ENCODE results near the gene WDR45B. TPM values are rescaled to one million over a fixed set of nuclear protein-coding genes. Genes with fewer than 3 reads are reported as not detected.

Gene WDR45B
- total and polyA plus RNA-seq, 5 experiments from 2014 or later, result 22.5 to 75.0 (median 32.6) TPM

GRCh38 chr17:82649501-82650261 lies 1.4 kb upstream of the WDR45B start:
- Mint-ChIP-seq H3K9me3 (no peaks in the 10 kb centered on the region), H3K27ac (peak overlapping the region; percentile 53 to 87 (median 67)), H3K4me1 (peaks cover 6 to 27% (median 22%) of the 10 kb centered on the region in 4 donors), H3K27me3 (no peaks in the 10 kb centered on the region), H3K36me3 (peaks cover 0 to 11% (median 0%) of the 10 kb centered on the region in 3 donors), H3K4me3 (peak overlapping the region; percentile 41 to 87 (median 57))
- no peak for DNase-seq
- no peak for ATAC-seq
- POLR2A ChIA-PET, result interaction anchor here (0.8 kb wide), 1 partner anchor 32 kb away, joined by 3 read pairs; no protein-coding TSS in a partner anchor

GRCh38 chr17:82648742-82649331 lies 593 bp upstream of the WDR45B start:
- Mint-ChIP-seq H3K27me3 (no peaks in the 10 kb centered on the region), H3K27ac (peak overlapping the region in 6 of 10 donors; percentile 57 to 84 (median 70)), H3K36me3 (peaks cover 0 to 19% (median 1%) of the 10 kb centered on the region in 3 donors), H3K9me3 (no peaks in the 10 kb centered on the region), H3K4me1 (peaks cover 10 to 32% (median 28%) of the 10 kb centered on the region in 4 donors), H3K4me3 (peak overlapping the region in 7 of 10 donors; percentile 26 to 87 (median 50))
- DNase-seq (peak in 6 of 10 donors; percentile 29 to 74 (median 49)), ATAC-seq (peak; percentile 10 to 43)
- POLR2A ChIA-PET, result interaction anchor here (0.8 kb wide), 1 partner anchor 33 kb away, joined by 3 read pairs; no protein-coding TSS in a partner anchor

GRCh38 chr17:82647593-82648164 lies 565 bp downstream of the WDR45B start:
- H3K4me1 Mint-ChIP-seq, result peaks cover 11 to 38% (median 29%) of the 10 kb centered on the region in 4 donors
- POLR2A ChIA-PET, result interaction anchor here (1.0 to 1.3 kb wide), 2 partner anchors 93 to 229 kb away, joined by 3 read pairs; no protein-coding TSS in a partner anchor
- H3K4me3 Mint-ChIP-seq, result peak overlapping the region; percentile 77 to 92 (median 84)
- H3K9me3 Mint-ChIP-seq, result no peaks in the 10 kb centered on the region
- H3K27ac Mint-ChIP-seq, result peak overlapping the region in 9 of 10 donors; percentile 66 to 91 (median 80)
- peak; percentile 25 to 70 (median 50) for DNase-seq
- ATAC-seq, result peak; percentile 40 to 43
- no peaks in the 10 kb centered on the region for H3K27me3 Mint-ChIP-seq
- H3K36me3 Mint-ChIP-seq, result peaks cover 0 to 31% (median 11%) of the 10 kb centered on the region in 3 donors

GRCh38 chr17:82645516-82645915 lies 2.7 kb downstream of the WDR45B start:
- peaks cover 15 to 52% (median 35%) of the 10 kb centered on the region in 4 donors for H3K4me1 Mint-ChIP-seq
- peaks cover 0 to 51% (median 13%) of the 10 kb centered on the region in 3 donors for H3K36me3 Mint-ChIP-seq
- peak overlapping the region; percentile 19 to 92 (median 72) for H3K4me3 Mint-ChIP-seq
- no peaks in the 10 kb centered on the region for H3K27me3 Mint-ChIP-seq
- DNase-seq (no peak), ATAC-seq (no peak)
- POLR2A ChIA-PET, result interaction anchor here (0.6 to 0.7 kb wide), 2 partner anchors 105 to 233 kb away, joined by 3 read pairs; no protein-coding TSS in a partner anchor
- H3K27ac Mint-ChIP-seq, result peak overlapping the region in 4 of 10 donors; percentile 11 to 84 (median 30)
- H3K9me3 Mint-ChIP-seq, result no peaks in the 10 kb centered on the region

- DNase-seq (no peak), ATAC-seq (no peak)
- Mint-ChIP-seq H3K36me3 (peaks cover 0 to 65% (median 16%) of the 10 kb centered on the region in 3 donors), H3K27me3 (no peaks in the 10 kb centered on the region), H3K4me3 (peak overlapping the region in 1 of 10 donors; percentile 19), H3K4me1 (peaks cover 21 to 62% (median 39%) of the 10 kb centered on the region in 4 donors), H3K27ac (no peak overlapping the region), H3K9me3 (no peaks in the 10 kb centered on the region)
- POLR2A ChIA-PET, result no interaction called here
These were observed 4.1 kb downstream of the WDR45B start for GRCh38 chr17:82644148-82644547.

GRCh38 chr17:82642022-82642421 lies 6.2 kb downstream of the WDR45B start:
- ATAC-seq, result no peak
- peaks cover 22 to 80% (median 48%) of the 10 kb centered on the region in 4 donors for H3K4me1 Mint-ChIP-seq
- peak overlapping the region in 1 of 10 donors; percentile 14 for H3K4me3 Mint-ChIP-seq
- no peaks in the 10 kb centered on the region for H3K27me3 Mint-ChIP-seq
- DNase-seq, result no peak
- peak overlapping the region in 1 of 10 donors; percentile 81 for H3K27ac Mint-ChIP-seq
- peaks cover 6 to 78% (median 25%) of the 10 kb centered on the region in 3 donors for H3K36me3 Mint-ChIP-seq
- H3K9me3 Mint-ChIP-seq, result peaks cover 0 to under 1% (median 0%) of the 10 kb centered on the region in 9 donors
- POLR2A ChIA-PET, result no interaction called here

- H3K36me3 Mint-ChIP-seq, result peaks cover 11 to 79% (median 34%) of the 10 kb centered on the region in 3 donors
- H3K27ac Mint-ChIP-seq, result peak overlapping the region in 1 of 10 donors; percentile 63
- no peak for DNase-seq
These were observed 8.2 kb downstream of the WDR45B start for GRCh38 chr17:82640036-82640435.

GRCh38 chr17:82639628-82640027 lies 8.6 kb downstream of the WDR45B start:
- POLR2A ChIA-PET, result no interaction called here
- Mint-ChIP-seq H3K9me3 (peaks cover 0 to 8% (median 0%) of the 10 kb centered on the region in 9 donors), H3K27ac (peak overlapping the region in 2 of 10 donors; percentile 34 to 63), H3K4me1 (peaks cover 29 to 67% (median 41%) of the 10 kb centered on the region in 4 donors), H3K27me3 (no peaks in the 10 kb centered on the region), H3K36me3 (peaks cover 11 to 79% (median 34%) of the 10 kb centered on the region in 3 donors), H3K4me3 (peak overlapping the region in 1 of 10 donors; percentile 36)
- ATAC-seq (no peak), DNase-seq (no peak)

More at GRCh38 chr17:82640036-82640435, 8.2 kb downstream of the WDR45B start:
- Mint-ChIP-seq H3K4me1 (peaks cover 26 to 69% (median 39%) of the 10 kb centered on the region in 4 donors), H3K9me3 (peaks cover 0 to 8% (median 0%) of the 10 kb centered on the region in 9 donors), H3K4me3 (peak overlapping the region in 1 of 10 donors; percentile 36), H3K27me3 (no peaks in the 10 kb centered on the region)
- POLR2A ChIA-PET, result no interaction called here
- no peak for ATAC-seq

- H3K36me3 Mint-ChIP-seq, result peaks cover 11 to 77% (median 30%) of the 10 kb centered on the region in 3 donors
- H3K4me3 Mint-ChIP-seq, result no peak overlapping the region
- H3K27me3 Mint-ChIP-seq, result no peaks in the 10 kb centered on the region
- H3K4me1 Mint-ChIP-seq, result peaks cover 25 to 63% (median 40%) of the 10 kb centered on the region in 4 donors
- H3K27ac Mint-ChIP-seq, result peak overlapping the region in 1 of 10 donors; percentile 69
- ATAC-seq (no peak), DNase-seq (no peak)
- peaks cover 0 to 8% (median 0%) of the 10 kb centered on the region in 9 donors for H3K9me3 Mint-ChIP-seq
- POLR2A ChIA-PET, result no interaction called here
These were observed 10.0 kb downstream of the WDR45B start for GRCh38 chr17:82638183-82638773.

GRCh38 chr17:82636626-82637598 lies 11.3 kb downstream of the WDR45B start:
- ATAC-seq, result peak in 1 of 2 donors; percentile 36
- Mint-ChIP-seq H3K9me3 (peaks cover 0 to 8% (median 0%) of the 10 kb centered on the region in 9 donors), H3K27ac (peak overlapping the region in 3 of 10 donors; percentile 46 to 68 (median 52)), H3K4me1 (peaks cover 22 to 59% (median 37%) of the 10 kb centered on the region in 4 donors), H3K27me3 (no peaks in the 10 kb centered on the region), H3K36me3 (peaks cover 11 to 73% (median 22%) of the 10 kb centered on the region in 3 donors), H3K4me3 (peak overlapping the region in 3 of 10 donors; percentile 16 to 23 (median 22))
- POLR2A ChIA-PET, result interaction anchor here (0.6 to 0.7 kb wide), 2 partner anchors 90 to 297 kb away, joined by 3 read pairs; no protein-coding TSS in a partner anchor
- no peak for DNase-seq

GRCh38 chr17:82633343-82633742 lies 14.9 kb downstream of the WDR45B start:
- no peaks in the 10 kb centered on the region for H3K27me3 Mint-ChIP-seq
- no peak for DNase-seq
- H3K36me3 Mint-ChIP-seq, result peaks cover 11 to 65% (median 23%) of the 10 kb centered on the region in 3 donors
- H3K4me3 Mint-ChIP-seq, result no peak overlapping the region
- peaks cover 0 to 8% (median 0%) of the 10 kb centered on the region in 9 donors for H3K9me3 Mint-ChIP-seq
- peak overlapping the region in 1 of 10 donors; percentile 64 for H3K27ac Mint-ChIP-seq
- POLR2A ChIA-PET, result no interaction called here
- ATAC-seq, result no peak
- peaks cover 16 to 40% (median 29%) of the 10 kb centered on the region in 4 donors for H3K4me1 Mint-ChIP-seq

All from naive thymus-derived CD8-positive, alpha-beta T cell (primary cell).